Activated CD4-positive, CD25-positive, alpha-beta regulatory T cell (primary cell): Measurements from ENCODE around the gene FAM241B.

Experiments used
- DNase-seq, 4 experiments: peaks; one replicate each; lab custom pipeline; 2025; lab: John Stamatoyannopoulos, UW

The FAM241B gene

DNA sequence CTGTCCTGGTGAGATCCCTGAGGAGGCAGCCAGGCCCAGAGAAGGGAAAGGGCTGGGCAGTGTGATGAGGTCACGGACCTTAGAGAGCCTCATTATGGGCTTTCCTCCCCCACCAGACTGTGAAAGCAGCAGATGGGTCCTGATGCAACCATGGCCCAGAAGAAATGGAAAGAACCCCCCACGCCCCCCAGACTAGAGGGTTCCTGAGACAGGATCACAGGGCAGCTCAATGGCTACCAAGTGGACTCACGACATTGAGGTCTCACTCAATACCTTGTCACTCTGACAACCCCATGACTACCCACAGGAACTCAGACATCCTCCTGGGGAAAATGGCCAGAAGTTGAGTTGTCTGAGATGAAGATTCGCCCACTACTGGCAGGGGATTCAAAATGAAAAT lies 36.7 kb downstream of the FAM241B start:
- DNase-seq = no peak

DNA sequence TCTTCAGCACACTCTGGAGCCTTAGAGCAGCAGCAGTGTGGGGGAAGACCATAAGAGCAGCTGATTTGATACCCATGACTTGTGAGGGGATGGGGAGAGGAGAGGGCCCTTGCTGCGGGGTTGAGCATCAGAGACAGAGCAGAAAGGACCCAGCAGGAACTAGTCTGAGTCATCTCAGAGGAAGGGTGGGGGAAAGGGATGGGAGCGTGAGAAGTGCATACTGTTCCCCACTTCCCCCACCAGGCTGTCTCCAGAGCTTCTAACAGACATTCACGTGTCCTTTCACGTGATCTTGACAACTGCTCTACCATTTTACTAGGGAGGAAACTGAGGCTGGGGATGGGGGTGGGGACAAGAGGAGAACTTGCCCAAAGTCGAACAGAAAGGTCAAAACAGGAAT lies 38.7 kb downstream of the FAM241B start:
- DNase-seq = no peak

- DNase-seq = no peak
Measured at GRCh38 chr10:69669409-69669808, 39.4 kb downstream of the FAM241B start.

GRCh38 chr10:69673521-69673920 lies 43.5 kb downstream of the FAM241B start:
- DNase-seq = no peak

DNA sequence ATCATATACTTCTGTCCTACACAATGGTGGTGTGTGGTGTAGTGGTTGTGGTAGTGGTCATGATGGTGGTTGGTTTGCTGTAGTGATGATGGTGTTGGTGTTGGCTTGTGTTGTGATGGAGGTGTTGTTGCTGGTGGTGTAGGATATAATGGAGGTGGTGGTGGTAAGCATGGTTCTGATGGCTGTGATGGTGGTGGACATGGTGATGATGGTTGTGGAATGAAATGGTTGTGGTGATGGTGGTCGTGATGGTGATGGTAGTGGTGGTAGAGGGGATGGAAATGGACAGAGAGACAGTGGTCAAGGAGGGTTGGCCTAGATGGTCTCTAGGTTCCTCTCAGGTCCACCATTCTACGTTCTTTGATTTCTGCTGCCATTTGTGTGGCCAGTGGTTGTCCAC lies 44.7 kb downstream of the FAM241B start:
- DNase-seq = no peak

DNA sequence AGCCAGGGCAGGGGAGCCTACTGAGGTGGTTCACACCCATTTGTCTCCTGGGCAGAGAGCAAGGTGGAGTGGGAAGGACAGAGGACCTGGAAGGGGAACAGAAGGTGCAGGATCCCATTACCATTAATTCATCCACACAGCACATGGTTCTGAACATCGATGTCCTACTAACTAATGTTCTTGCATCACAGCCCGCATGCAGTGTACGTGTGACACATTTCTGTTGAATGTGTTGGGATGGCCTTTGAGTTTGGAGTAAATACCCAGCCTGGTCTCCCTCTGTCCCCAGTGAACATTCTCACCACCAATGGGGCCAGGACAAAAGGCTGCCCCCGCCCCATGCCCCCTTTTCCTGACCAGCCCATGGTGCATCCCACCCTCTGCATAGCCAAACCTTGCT lies 46.3 kb downstream of the FAM241B start:
- DNase-seq = no peak

DNA sequence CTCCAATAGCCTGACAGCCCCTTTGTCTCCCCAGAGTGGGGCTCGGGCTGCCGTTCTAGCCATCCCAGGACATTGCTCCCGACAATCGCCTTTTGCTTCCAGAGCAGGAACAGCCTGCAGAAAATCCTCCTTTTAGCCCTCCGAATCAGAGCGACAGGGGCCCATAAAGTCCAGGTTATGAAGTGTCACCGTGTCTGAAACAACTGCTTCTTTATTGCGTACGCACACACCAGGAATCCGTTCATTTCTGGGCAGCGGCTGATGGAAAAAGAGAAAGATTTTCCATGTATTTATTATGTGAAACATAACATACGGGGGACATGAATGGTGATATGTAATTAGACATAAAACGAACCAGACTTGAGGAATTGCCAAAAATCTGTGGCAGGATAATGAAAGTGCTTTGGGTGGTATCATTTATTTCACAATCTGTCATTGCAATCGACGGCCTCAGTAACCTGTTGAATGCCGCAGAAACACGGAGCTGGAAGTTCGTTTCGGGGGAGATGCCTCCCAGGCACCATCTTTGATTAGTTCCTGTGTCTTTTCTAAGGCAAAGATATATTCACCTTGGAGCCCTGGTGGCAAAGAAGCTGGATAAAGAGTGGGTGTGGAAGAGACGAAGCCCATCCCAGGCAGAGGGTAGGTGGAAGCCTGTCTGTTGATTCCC lies 48.1 kb downstream of the FAM241B start:
- DNase-seq = no peak

- DNase-seq = no peak
Measured at GRCh38 chr10:69679736-69680135, 49.7 kb downstream of the FAM241B start.

- DNase-seq = no peak
Measured at GRCh38 chr10:69680610-69681009, 50.6 kb downstream of the FAM241B start.

DNA sequence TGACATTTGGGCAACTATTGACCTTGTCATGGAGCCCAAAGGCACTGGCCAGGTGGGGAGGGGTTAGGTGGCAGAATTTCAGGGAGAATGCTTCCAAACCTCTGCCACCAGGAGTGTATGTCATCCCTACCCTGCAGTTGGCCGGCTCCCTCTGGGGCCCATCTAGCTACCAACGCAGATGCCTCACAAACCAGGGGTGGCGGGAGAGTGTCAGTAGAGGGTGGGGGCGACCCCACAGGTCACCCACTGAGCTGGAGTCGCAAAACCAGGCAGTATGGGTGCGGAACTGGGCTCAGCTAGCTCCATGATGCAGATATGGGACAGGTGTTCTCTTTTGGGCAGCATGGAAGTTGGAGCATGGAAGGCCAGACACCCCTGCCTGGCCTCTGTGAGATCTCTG lies 51.4 kb downstream of the FAM241B start:
- DNase-seq = no peak

DNA sequence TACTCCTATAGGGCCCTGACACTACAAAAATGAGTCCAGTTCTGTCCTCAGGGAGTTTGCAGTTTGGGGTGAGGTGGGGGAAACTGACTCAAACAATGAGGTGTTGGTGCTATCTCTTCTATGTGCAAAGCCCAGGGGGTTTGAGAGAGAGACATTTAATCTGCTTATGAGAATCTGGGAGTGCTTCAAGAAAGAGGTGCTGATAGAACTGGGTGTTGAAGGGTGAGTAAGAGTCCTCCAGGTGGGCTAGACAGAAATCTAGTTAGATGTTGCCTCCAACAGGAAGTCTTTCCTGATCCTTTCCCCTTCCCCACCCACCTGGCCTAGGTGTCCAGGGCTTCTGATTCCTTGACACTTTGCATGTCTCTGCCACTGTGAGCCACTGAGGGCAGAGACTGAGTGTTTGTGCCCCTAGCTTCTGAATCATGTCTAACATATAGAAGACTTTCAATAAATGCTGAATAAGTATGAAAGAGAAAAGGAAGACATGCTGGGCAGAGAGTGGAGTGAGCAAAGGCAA lies 53.0 kb downstream of the FAM241B start:
- no peak for DNase-seq
